Colonic mucosa (tissue), 4 donors: ENCODE measurements around the gene CEACAM21. TPM values are rescaled to one million over a fixed set of nuclear protein-coding genes. Genes with fewer than 3 reads are reported as not detected.

Experiments
- DNase-seq: peaks from one replicate; pipeline ENCODE4 v3.0.0-alpha.2; 2020
- H3K27ac ChIP-seq: fragments of 200-600 bp; one replicate; pipeline ENCODE4 v1.8.0; 2021
- H3K27me3 ChIP-seq: fragments of 200-600 bp; one replicate; pipeline ENCODE4 v1.8.0; 2021
- H3K36me3 ChIP-seq: fragments of 200-600 bp; one replicate; pipeline ENCODE4 v1.8.0; 2021
- H3K4me1 ChIP-seq: fragments of 200-600 bp; one replicate; pipeline ENCODE4 v1.8.0; 2021; ENCODE audit warnings: mild to moderate bottlenecking
- H3K4me3 ChIP-seq: fragments of 200-600 bp; one replicate; pipeline ENCODE4 v1.8.0; 2021
- H3K9ac ChIP-seq, 2 donors: one replicate each; pipeline ENCODE4 v1.7.0; 2013; ENCODE audit warnings: control low read depth in 2 of 2, low read depth in 2 of 2, low read length in 2 of 2
- H3K9me3 ChIP-seq: fragments of 200-600 bp; one replicate; pipeline ENCODE4 v1.8.0; 2021
- intact Hi-C: fragments of 100-400 bp; cut with DNase I; formaldehyde crosslinking; loops from one replicate; pipeline ENCODE4 v1.14.1; 2022
- total RNA-seq, 2 donors: library from RNA; stranded (reverse); fragmentation: NEBNext Ultra II Directional in 1 of 2; extraction: Animal tissue kit (Norgen Biotek cat#: 25700) in 1 of 2; gene quantifications; one replicate each; pipeline ENCODE4 v1.2.1, GENCODE V29; 2021
- TF ChIP-seq, protein P1 (sequence below): fragments of 200-600 bp; IDR thresholded peaks from one replicate; pipeline ENCODE4 v1.8.0; 2022; ENCODE audit warnings: antibody characterized with exemption, mild to moderate bottlenecking
- donor health status: healthy.
- donor health status: DM: no; HTN: no; CAD: no.
- donor health status: DM: no; HTN: no; CAD: no.

The CEACAM21 gene
- total RNA-seq, 2 donors from 2014 or later = 0.25 to 0.45 TPM

DNA sequence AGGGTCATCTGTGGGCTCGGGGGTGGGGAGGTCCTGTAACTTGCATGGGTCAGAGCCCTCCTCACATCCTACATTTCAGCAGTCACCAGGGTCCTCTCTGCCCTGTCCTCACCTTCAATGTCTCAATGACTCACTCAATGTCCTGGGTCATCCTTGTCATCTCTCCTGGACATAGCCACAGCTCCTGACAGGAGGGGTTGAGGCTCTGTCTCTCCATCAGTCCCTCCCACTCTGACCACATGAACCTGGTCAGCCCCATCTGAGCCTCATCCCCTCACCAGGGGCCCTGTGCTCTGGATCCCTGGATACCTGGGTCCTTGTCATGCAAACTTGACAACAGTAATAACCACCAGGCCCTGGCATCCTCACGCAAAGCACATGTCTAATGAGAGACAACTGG lies 13.4 kb downstream of the CEACAM21 start:
- Histone ChIP-seq H3K36me3 (no peaks in the 10 kb centered on the region), H3K4me3 (no peak overlapping the region), H3K9ac (no peak overlapping the region), H3K27me3 (no peaks in the 10 kb centered on the region), H3K4me1 (no peaks in the 10 kb centered on the region), H3K27ac (no peak overlapping the region), H3K9me3 (no peaks in the 10 kb centered on the region)
- intact Hi-C loops = no loop called here
- no peak for DNase-seq
- TF ChIP-seq, protein P1, sequence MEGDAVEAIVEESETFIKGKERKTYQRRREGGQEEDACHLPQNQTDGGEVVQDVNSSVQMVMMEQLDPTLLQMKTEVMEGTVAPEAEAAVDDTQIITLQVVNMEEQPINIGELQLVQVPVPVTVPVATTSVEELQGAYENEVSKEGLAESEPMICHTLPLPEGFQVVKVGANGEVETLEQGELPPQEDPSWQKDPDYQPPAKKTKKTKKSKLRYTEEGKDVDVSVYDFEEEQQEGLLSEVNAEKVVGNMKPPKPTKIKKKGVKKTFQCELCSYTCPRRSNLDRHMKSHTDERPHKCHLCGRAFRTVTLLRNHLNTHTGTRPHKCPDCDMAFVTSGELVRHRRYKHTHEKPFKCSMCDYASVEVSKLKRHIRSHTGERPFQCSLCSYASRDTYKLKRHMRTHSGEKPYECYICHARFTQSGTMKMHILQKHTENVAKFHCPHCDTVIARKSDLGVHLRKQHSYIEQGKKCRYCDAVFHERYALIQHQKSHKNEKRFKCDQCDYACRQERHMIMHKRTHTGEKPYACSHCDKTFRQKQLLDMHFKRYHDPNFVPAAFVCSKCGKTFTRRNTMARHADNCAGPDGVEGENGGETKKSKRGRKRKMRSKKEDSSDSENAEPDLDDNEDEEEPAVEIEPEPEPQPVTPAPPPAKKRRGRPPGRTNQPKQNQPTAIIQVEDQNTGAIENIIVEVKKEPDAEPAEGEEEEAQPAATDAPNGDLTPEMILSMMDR = no peak

DNA sequence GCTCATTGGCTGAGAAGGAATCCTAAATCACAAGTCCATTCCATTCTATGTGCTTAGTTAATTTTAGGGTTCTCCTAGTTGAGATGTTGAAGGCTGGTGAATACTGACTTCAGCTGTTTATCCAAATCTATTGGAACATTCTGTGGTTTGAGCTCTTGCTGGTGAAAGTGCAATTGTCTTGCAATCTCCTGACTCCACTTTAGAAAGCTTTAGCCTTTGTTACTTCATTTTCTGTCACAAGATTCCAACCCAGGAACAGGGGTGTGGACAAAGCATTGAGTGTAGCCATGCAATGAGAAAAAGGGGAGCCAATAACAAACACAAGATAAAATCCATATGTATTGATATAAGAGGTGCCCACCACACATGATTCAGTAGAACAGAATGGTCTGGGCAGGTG lies 15.0 kb downstream of the CEACAM21 start:
- Histone ChIP-seq H3K4me1 (no peaks in the 10 kb centered on the region), H3K27me3 (no peaks in the 10 kb centered on the region), H3K36me3 (no peaks in the 10 kb centered on the region), H3K9me3 (no peaks in the 10 kb centered on the region), H3K9ac (no peak overlapping the region), H3K4me3 (no peak overlapping the region), H3K27ac (no peak overlapping the region)
- intact Hi-C loops = no loop called here
- no peak for DNase-seq
- TF ChIP-seq, protein P1 = no peak

DNA sequence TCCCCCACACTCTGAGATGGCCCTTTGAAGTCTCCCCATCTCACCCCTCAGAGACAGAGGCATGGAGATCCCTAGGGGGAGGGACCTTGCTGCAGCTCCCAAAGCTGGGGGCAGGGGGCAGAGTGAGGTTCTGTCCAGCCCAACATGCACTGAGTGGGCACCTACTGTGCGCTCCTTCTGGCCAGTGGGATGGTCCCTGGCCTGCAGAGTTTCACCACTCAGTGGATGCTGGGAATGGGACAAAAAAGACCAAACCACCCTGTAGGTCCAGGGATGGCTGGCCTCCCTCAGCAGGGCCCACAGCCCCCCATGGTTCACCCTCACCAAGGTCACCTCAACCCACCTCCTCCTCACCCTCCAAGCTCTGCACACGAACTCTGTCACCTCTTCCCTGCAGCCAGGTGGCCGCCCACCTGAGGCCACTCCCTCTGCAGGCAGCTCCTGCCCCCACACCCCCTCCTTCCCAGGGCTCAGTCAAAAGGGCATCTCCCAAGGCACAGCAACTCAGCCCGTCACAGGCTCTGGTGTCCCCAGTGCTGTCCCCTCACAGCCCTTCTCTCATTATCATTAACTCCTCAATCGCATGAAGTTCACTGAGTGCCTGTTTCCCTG lies 16.1 kb downstream of the CEACAM21 start:
- H3K9ac ChIP-seq = no peak overlapping the region
- H3K4me3 ChIP-seq = no peak overlapping the region
- intact Hi-C loops = no loop called here
- no peak for DNase-seq
- H3K9me3 ChIP-seq = no peaks in the 10 kb centered on the region
- no peaks in the 10 kb centered on the region for H3K27me3 ChIP-seq
- no peaks in the 10 kb centered on the region for H3K36me3 ChIP-seq
- TF ChIP-seq, protein P1 = no peak
- H3K4me1 ChIP-seq = no peaks in the 10 kb centered on the region
- H3K27ac ChIP-seq = no peak overlapping the region

DNA sequence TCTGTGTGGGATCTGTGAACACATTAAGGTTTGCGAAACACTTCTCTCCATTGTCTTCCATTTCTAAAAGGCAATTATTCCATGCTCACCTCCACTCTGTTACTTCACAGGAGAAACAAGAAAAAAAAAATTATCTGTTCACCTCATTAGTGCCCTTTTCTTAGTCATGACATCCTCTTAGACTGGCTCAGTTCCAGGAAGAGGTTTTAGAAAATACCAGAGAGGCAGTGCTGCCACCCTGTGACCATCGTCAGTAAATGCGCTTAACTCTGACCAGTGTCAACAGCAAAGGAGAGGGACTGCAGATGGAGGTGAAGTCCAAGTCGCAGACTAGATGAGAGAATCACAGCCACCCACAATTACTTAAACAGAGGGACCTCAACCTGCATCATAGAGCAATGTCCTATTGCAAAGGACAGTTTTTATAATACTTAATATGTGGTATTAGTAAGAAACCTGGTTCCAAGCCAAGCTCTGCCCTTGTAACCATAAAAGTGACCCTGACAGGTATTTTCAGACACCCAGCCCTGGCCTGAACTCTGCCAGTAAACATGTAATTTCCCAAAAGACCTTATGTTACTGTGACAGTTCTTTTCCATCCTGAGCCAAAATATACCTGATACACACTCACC lies 19.4 kb downstream of the CEACAM21 start:
- intact Hi-C loops = no loop called here

DNA sequence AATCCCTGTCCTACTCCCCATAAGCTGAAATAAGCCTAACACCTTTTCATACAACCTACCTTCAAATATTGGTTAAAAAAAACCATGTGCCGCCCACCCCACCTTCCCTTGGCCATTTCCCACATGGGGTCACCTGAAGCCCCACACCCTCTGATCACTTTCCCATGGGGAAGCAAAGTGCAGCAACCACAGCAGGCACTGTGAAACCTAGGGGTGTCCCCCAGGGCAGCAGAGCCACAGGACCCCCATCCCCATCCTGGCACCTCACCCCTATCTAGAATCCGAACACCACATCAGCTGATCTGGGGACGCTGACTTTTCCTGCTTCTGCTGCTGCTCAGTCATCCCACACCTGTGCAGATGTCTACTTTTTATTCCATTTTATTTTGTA lies 19.9 kb downstream of the CEACAM21 start:
- Histone ChIP-seq H3K27me3 (no peaks in the 10 kb centered on the region), H3K4me1 (no peaks in the 10 kb centered on the region), H3K9me3 (no peaks in the 10 kb centered on the region), H3K9ac (no peak overlapping the region), H3K27ac (no peak overlapping the region), H3K4me3 (no peak overlapping the region), H3K36me3 (no peaks in the 10 kb centered on the region)
- TF ChIP-seq, protein P1 = no peak
- no peak for DNase-seq
- intact Hi-C loops = no loop called here

More for the DNA sequence above, 19.4 kb downstream of the CEACAM21 start:
- H3K4me3 ChIP-seq = no peak overlapping the region
- no peak overlapping the region for H3K27ac ChIP-seq
- DNase-seq = peak; percentile 56
- TF ChIP-seq, protein P1 = peak; percentile 71
- no peaks in the 10 kb centered on the region for H3K4me1 ChIP-seq
- H3K27me3 ChIP-seq = no peaks in the 10 kb centered on the region
- no peaks in the 10 kb centered on the region for H3K9me3 ChIP-seq
- H3K36me3 ChIP-seq = no peaks in the 10 kb centered on the region
- no peak overlapping the region for H3K9ac ChIP-seq
